ENCODE measurements around the gene ZFYVE28.

DNA sequence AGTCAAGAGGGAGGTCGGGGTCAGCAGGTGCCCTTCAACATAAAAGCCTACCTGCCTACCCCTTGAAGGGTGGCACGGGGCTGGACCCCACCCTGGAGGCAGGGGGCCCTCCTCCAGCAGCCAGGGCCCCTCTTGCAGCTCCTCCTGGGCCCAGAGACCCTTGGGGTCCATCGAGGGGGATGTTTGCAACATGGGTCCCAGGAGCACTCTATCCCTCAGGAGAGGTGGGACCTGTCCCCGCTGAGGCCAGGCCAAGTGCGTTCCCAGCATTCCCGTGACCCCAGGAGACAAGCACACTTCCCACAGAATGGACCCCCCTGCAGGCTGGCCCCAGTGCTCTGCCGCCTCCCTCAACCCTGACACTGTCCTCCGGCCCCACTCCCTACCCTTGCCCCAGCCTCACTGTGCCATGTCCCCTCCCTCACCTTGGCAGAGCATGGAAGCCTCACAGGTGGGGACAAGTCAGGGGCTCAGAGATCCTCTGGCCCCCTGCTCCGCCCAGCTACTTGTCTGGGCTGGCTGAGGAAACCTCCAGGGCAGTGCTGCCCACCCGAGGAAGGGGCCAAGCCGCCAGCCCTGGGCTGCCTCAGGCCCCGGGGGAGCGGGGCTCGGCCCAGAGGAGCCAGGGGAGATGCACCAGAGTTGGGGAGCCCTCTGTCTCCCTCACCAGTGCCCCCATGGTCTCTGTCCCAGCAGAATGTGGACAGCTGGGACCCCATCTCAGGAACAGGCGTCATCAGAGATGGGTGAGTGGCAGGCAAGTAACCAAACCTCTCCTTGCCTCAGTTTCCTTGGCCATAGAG, 158.7 kb downstream of the ZFYVE28 start:
- TF ChIP-seq, protein P1, sequence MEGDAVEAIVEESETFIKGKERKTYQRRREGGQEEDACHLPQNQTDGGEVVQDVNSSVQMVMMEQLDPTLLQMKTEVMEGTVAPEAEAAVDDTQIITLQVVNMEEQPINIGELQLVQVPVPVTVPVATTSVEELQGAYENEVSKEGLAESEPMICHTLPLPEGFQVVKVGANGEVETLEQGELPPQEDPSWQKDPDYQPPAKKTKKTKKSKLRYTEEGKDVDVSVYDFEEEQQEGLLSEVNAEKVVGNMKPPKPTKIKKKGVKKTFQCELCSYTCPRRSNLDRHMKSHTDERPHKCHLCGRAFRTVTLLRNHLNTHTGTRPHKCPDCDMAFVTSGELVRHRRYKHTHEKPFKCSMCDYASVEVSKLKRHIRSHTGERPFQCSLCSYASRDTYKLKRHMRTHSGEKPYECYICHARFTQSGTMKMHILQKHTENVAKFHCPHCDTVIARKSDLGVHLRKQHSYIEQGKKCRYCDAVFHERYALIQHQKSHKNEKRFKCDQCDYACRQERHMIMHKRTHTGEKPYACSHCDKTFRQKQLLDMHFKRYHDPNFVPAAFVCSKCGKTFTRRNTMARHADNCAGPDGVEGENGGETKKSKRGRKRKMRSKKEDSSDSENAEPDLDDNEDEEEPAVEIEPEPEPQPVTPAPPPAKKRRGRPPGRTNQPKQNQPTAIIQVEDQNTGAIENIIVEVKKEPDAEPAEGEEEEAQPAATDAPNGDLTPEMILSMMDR (conservative IDR thresholded peaks at IDR 0.05 in 1 of 2, IDR thresholded peaks at IDR 0.05 in 1 of 2; ENCODE audit: extremely low read depth in 1 of 2, insufficient read depth in 1 of 2, low read depth in 1 of 2, low read length in 2 of 2): no peak
- no peak for TF ChIP-seq EZH2 (IDR thresholded peaks at IDR 0.05; ENCODE audit: borderline replicate concordance, low read length)

Measured in mammary epithelial cell (primary cell).